Neural progenitor cell (in vitro differentiated cells): Measurements from ENCODE around the gene GBF1. TPM values are rescaled to one million over a fixed set of nuclear protein-coding genes. Genes with fewer than 3 reads are reported as not detected.
"Not testable (repeated sequence)": the region's sequence is repeated elsewhere in the genome, so short reads cannot be mapped to it uniquely, and the experiment has no call there.

Experiments used
- DNase-seq: peaks from one replicate; pipeline ENCODE4 v3.0.0-alpha.2; 2016; ENCODE audit warnings: low spot score
- H2AFZ ChIP-seq: fragments of 200-600 bp; sonication (generic); replicated peaks from 2 replicates; pipeline ENCODE4 v1.6.1; 2016; ENCODE audit warnings: antibody characterized with exemption
- H3F3A ChIP-seq: fragments of 200-600 bp; sonication (generic); 2 replicates; pipeline ENCODE4 v1.6.1; 2016; ENCODE audit warnings: antibody characterized with exemption, low read depth
- H3K27ac ChIP-seq: fragments of 200-600 bp; sonication (generic); 2 replicates; pipeline ENCODE4 v1.5.1; 2016; ENCODE audit warnings: mild to moderate bottlenecking
- H3K27me3 ChIP-seq: fragments of 200-600 bp; sonication (generic); 2 replicates; pipeline ENCODE4 v1.6.1; 2016; ENCODE audit warnings: mild to moderate bottlenecking, moderate library complexity
- H3K36me3 ChIP-seq: fragments of 200-600 bp; sonication (generic); 2 replicates; pipeline ENCODE4 v1.5.1; 2016
- H3K4me1 ChIP-seq: fragments of 200-600 bp; sonication (generic); 2 replicates; pipeline ENCODE4 v1.6.1; 2016; ENCODE audit warnings: mixed run types
- H3K4me2 ChIP-seq: fragments of 200-600 bp; sonication (generic); 2 replicates; pipeline ENCODE4 v1.6.1; 2016
- H3K4me3 ChIP-seq: fragments of 200-600 bp; sonication (generic); 2 replicates; pipeline ENCODE4 v1.5.1; 2016
- H3K79me2 ChIP-seq: fragments of 200-600 bp; sonication (generic); 2 replicates; pipeline ENCODE4 v1.6.1; 2016; ENCODE audit warnings: low read depth
- H3K9ac ChIP-seq: fragments of 200-600 bp; sonication (generic); 2 replicates; pipeline ENCODE4 v1.6.1; 2016
- H3K9me3 ChIP-seq: fragments of 200-600 bp; sonication (generic); 2 replicates; pipeline ENCODE4 v1.5.1; 2016; ENCODE audit warnings: low read depth
- H4K20me1 ChIP-seq: fragments of 200-600 bp; sonication (generic); 2 replicates; pipeline ENCODE4 v1.6.1; 2016; ENCODE audit warnings: low read depth
- H3K27ac Mint-ChIP-seq: 3 replicates; pipeline ENCODE4 v1.8.0; 2021; ENCODE audit warnings: mixed read lengths
- H3K27me3 Mint-ChIP-seq: 2 replicates; pipeline ENCODE4 v1.8.0; 2022; ENCODE audit warnings: low read depth, mild to moderate bottlenecking, inconsistent platforms, moderate library complexity, mixed read lengths; ENCODE audit not compliant: insufficient read depth
- H3K36me3 Mint-ChIP-seq: 3 replicates; pipeline ENCODE4 v1.8.0; 2021; ENCODE audit warnings: mixed read lengths
- H3K4me1 Mint-ChIP-seq: 3 replicates; pipeline ENCODE4 v1.8.0; 2021; ENCODE audit warnings: mixed read lengths
- H3K4me3 Mint-ChIP-seq: 3 replicates; pipeline ENCODE4 v1.8.0; 2021; ENCODE audit warnings: mild to moderate bottlenecking, moderate library complexity, mixed read lengths
- H3K9me3 Mint-ChIP-seq: 3 replicates; pipeline ENCODE4 v1.8.0; 2020; ENCODE audit warnings: mixed read lengths
- CTCF ChIP-seq: fragments of 200-600 bp; sonication (generic); IDR thresholded peaks from 2 replicates; pipeline ENCODE4 v1.5.1; 2017; ENCODE audit warnings: antibody characterized with exemption, mild to moderate bottlenecking
- EZH2 ChIP-seq: fragments of 200-600 bp; sonication (generic); IDR thresholded peaks from 2 replicates; pipeline ENCODE4 v1.6.1; 2017; ENCODE audit warnings: antibody characterized with exemption, mild to moderate bottlenecking, moderate library complexity
- EZH2phosphoT487 ChIP-seq: fragments of 200-600 bp; sonication (generic); IDR thresholded peaks from 2 replicates; pipeline ENCODE4 v1.6.1; 2017; ENCODE audit warnings: antibody characterized with exemption
- total RNA-seq: library from RNA; depleted of rRNA; stranded (reverse); fragments of >200 nt; gene quantifications from 2 replicates; pipeline ENCODE4 v1.2.3, GENCODE V29; 2015; ENCODE audit warnings: low replicate concordance

The GBF1 gene
- total RNA-seq, 1 donor from 2014 or later, result 23.5 TPM

- H3K9me3 ChIP-seq, result no peaks in the 10 kb centered on the region
- Mint-ChIP-seq H3K4me1 (no peaks in the 10 kb centered on the region), H3K4me3 (no peak overlapping the region), H3K9me3 (peaks cover 3% of the 10 kb centered on the region), H3K27me3 (peaks cover 2% of the 10 kb centered on the region), H3K36me3 (no peaks in the 10 kb centered on the region), H3K27ac (no peak overlapping the region)
- no peaks in the 10 kb centered on the region for H3K36me3 ChIP-seq
- H3K27ac ChIP-seq, result no peak overlapping the region
- H2AFZ ChIP-seq, result no peak overlapping the region
- no peak overlapping the region for H3K4me3 ChIP-seq
- no peak overlapping the region for H3K9ac ChIP-seq
- H3K27me3 ChIP-seq, result peaks cover 7% of the 10 kb centered on the region
- no peaks in the 10 kb centered on the region for H3K4me1 ChIP-seq
- no peaks in the 10 kb centered on the region for H4K20me1 ChIP-seq
- no peaks in the 10 kb centered on the region for H3K79me2 ChIP-seq
- H3F3A ChIP-seq, result no peaks in the 10 kb centered on the region
- DNase-seq, result no peak
- no peak overlapping the region for H3K4me2 ChIP-seq
- no peak for TF ChIP-seq EZH2
- TF ChIP-seq EZH2phosphoT487, result no peak
- TF ChIP-seq CTCF, result no peak
Measured at GRCh38 chr10:102211615-102212299, 33.6 kb upstream of the GBF1 start.

- H3K27me3 ChIP-seq, H3K4me2 ChIP-seq, H3K4me1 ChIP-seq, H2AFZ ChIP-seq, H4K20me1 ChIP-seq, H3K27ac Mint-ChIP-seq, H3K4me3 Mint-ChIP-seq, H3K36me3 Mint-ChIP-seq, DNase-seq, H3K4me1 Mint-ChIP-seq, H3F3A ChIP-seq, H3K4me3 ChIP-seq, H3K9me3 ChIP-seq, H3K9ac ChIP-seq, H3K27me3 Mint-ChIP-seq, H3K9me3 Mint-ChIP-seq, H3K79me2 ChIP-seq, H3K36me3 ChIP-seq, H3K27ac ChIP-seq: not testable (repeated sequence)
Measured at GRCh38 chr10:102213599-102213998, 31.7 kb upstream of the GBF1 start.

- H4K20me1 ChIP-seq, result no peaks in the 10 kb centered on the region
- peaks cover 57% of the 10 kb centered on the region for H3K27me3 ChIP-seq
- no peaks in the 10 kb centered on the region for H3F3A ChIP-seq
- H3K27ac Mint-ChIP-seq, result no peak overlapping the region
- no peaks in the 10 kb centered on the region for H3K9me3 ChIP-seq
- H3K4me3 ChIP-seq, result no peak overlapping the region
- no peak overlapping the region for H3K4me3 Mint-ChIP-seq
- DNase-seq, result no peak
- H3K27me3 Mint-ChIP-seq, result peaks cover 6% of the 10 kb centered on the region
- no peaks in the 10 kb centered on the region for H3K4me1 ChIP-seq
- H3K4me1 Mint-ChIP-seq, result no peaks in the 10 kb centered on the region
- H3K79me2 ChIP-seq, result no peaks in the 10 kb centered on the region
- H3K36me3 Mint-ChIP-seq, result no peaks in the 10 kb centered on the region
- H2AFZ ChIP-seq, result no peak overlapping the region
- H3K27ac ChIP-seq, result no peak overlapping the region
- H3K4me2 ChIP-seq, result no peak overlapping the region
- no peaks in the 10 kb centered on the region for H3K36me3 ChIP-seq
- TF ChIP-seq EZH2 (no peak), CTCF (no peak), EZH2phosphoT487 (no peak)
- H3K9ac ChIP-seq, result no peak overlapping the region
- H3K9me3 Mint-ChIP-seq, result peaks cover under 1% of the 10 kb centered on the region
Measured at GRCh38 chr10:102219370-102219769, 26.0 kb upstream of the GBF1 start.

GRCh38 chr10:102220612-102221011, 24.7 kb upstream of the GBF1 start:
- H3K9me3 Mint-ChIP-seq, result no peaks in the 10 kb centered on the region
- H3K27ac Mint-ChIP-seq, result no peak overlapping the region
- Histone ChIP-seq H3K9ac (no peak overlapping the region), H3K4me1 (no peaks in the 10 kb centered on the region), H3K4me2 (no peak overlapping the region), H2AFZ (no peak overlapping the region), H3K79me2 (no peaks in the 10 kb centered on the region), H4K20me1 (no peaks in the 10 kb centered on the region), H3K4me3 (no peak overlapping the region), H3K9me3 (no peaks in the 10 kb centered on the region), H3K27ac (no peak overlapping the region), H3K27me3 (peaks cover 69% of the 10 kb centered on the region), H3F3A (no peaks in the 10 kb centered on the region), H3K36me3 (no peaks in the 10 kb centered on the region)
- H3K4me1 Mint-ChIP-seq, result peaks cover 3% of the 10 kb centered on the region
- TF ChIP-seq EZH2phosphoT487, result no peak
- TF ChIP-seq EZH2, result no peak
- no peak for TF ChIP-seq CTCF
- no peak overlapping the region for H3K4me3 Mint-ChIP-seq
- H3K36me3 Mint-ChIP-seq, result no peaks in the 10 kb centered on the region
- peaks cover 8% of the 10 kb centered on the region for H3K27me3 Mint-ChIP-seq
- no peak for DNase-seq
